Astrocyte (in vitro differentiated cells and primary cell): ENCODE results near the gene UGT1A8. TPM values are rescaled to one million over a fixed set of nuclear protein-coding genes. Genes with fewer than 3 reads are reported as not detected.

Source experiments
- DNase-seq: peaks from one replicate; pipeline ENCODE4 v3.0.0-alpha.2; 2010; ENCODE audit warnings: low read depth
- FAIRE-seq: peaks from 2 replicates; lab custom pipeline; 2011; peaks lifted over from hg19 to GRCh38; lab: Jason Lieb, UNC
- H2AFZ ChIP-seq: 2 replicates; pipeline ENCODE4 v1.6.0; 2012; ENCODE audit warnings: low read depth, low read length, inconsistent platforms
- H3K27ac ChIP-seq: 2 replicates; pipeline ENCODE4 v1.5.1; 2011; ENCODE audit warnings: low read depth, low read length, inconsistent platforms
- H3K27me3 ChIP-seq: 2 replicates; pipeline ENCODE4 v1.6.0; 2011; ENCODE audit warnings: low read length, inconsistent platforms; ENCODE audit not compliant: insufficient read depth
- H3K36me3 ChIP-seq: 2 replicates; pipeline ENCODE4 v1.5.1; 2011; ENCODE audit warnings: low read length, inconsistent platforms; ENCODE audit not compliant: insufficient read depth
- H3K4me1 ChIP-seq: 2 replicates; pipeline ENCODE4 v1.5.1; 2011; ENCODE audit warnings: low read length, inconsistent platforms; ENCODE audit not compliant: insufficient read depth
- H3K4me2 ChIP-seq: 2 replicates; pipeline ENCODE4 v1.6.0; 2012; ENCODE audit warnings: low read length, inconsistent platforms
- H3K4me3 ChIP-seq: 2 replicates; pipeline ENCODE4 v1.5.1; 2011; ENCODE audit warnings: low read depth, mild to moderate bottlenecking, low read length, inconsistent platforms; ENCODE audit not compliant: insufficient read depth
- H3K79me2 ChIP-seq: 2 replicates; pipeline ENCODE4 v1.6.0; 2012; ENCODE audit warnings: mild to moderate bottlenecking, low read length, inconsistent platforms; ENCODE audit not compliant: insufficient read depth
- H3K9ac ChIP-seq: 2 replicates; pipeline ENCODE4 v1.6.0; 2012; ENCODE audit warnings: mild to moderate bottlenecking, low read length, inconsistent platforms
- H3K9me3 ChIP-seq: 2 replicates; pipeline ENCODE4 v1.5.1; 2012; ENCODE audit warnings: low read depth, mild to moderate bottlenecking, low read length, inconsistent platforms; ENCODE audit not compliant: insufficient read depth
- H4K20me1 ChIP-seq: 2 replicates; pipeline ENCODE4 v1.6.0; 2012; ENCODE audit warnings: low read length, inconsistent platforms; ENCODE audit not compliant: insufficient read depth
- H3K27ac Mint-ChIP-seq: one replicate; pipeline ENCODE4 v1.8.0; 2021; ENCODE audit warnings: mild to moderate bottlenecking, mixed read lengths; ENCODE audit not compliant: unreplicated experiment
- H3K27me3 Mint-ChIP-seq: one replicate; pipeline ENCODE4 v1.8.0; 2021; ENCODE audit warnings: low read depth, mixed read lengths; ENCODE audit not compliant: unreplicated experiment
- H3K36me3 Mint-ChIP-seq: one replicate; pipeline ENCODE4 v1.8.0; 2021; ENCODE audit warnings: low read depth, mixed read lengths; ENCODE audit not compliant: unreplicated experiment
- H3K4me1 Mint-ChIP-seq: one replicate; pipeline ENCODE4 v1.8.0; 2021; ENCODE audit warnings: low read depth, mixed read lengths; ENCODE audit not compliant: unreplicated experiment
- H3K4me3 Mint-ChIP-seq: one replicate; pipeline ENCODE4 v1.8.0; 2021; ENCODE audit warnings: mild to moderate bottlenecking, moderate library complexity, mixed read lengths; ENCODE audit not compliant: unreplicated experiment
- H3K9me3 Mint-ChIP-seq: one replicate; pipeline ENCODE4 v1.8.0; 2021; ENCODE audit warnings: mild to moderate bottlenecking, mixed read lengths; ENCODE audit not compliant: unreplicated experiment
- EZH2 ChIP-seq: IDR thresholded peaks from 2 replicates; pipeline ENCODE4 v1.6.1; 2012; ENCODE audit warnings: mild to moderate bottlenecking, low read length, inconsistent platforms; ENCODE audit not compliant: insufficient read depth
- total RNA-seq: library from RNA; stranded (reverse); gene quantifications from 2 replicates; pipeline ENCODE4 v1.2.1, GENCODE V29; 2021
- TF ChIP-seq, protein P1 (sequence below): IDR thresholded peaks from 2 replicates; pipeline ENCODE4 v1.5.1; 2011; ENCODE audit warnings: low read depth, mild to moderate bottlenecking, inconsistent platforms, low read length, moderate library complexity; ENCODE audit not compliant: insufficient read depth

UGT1A8 gene
- total RNA-seq, 1 donor from 2014 or later = not detected

DNA sequence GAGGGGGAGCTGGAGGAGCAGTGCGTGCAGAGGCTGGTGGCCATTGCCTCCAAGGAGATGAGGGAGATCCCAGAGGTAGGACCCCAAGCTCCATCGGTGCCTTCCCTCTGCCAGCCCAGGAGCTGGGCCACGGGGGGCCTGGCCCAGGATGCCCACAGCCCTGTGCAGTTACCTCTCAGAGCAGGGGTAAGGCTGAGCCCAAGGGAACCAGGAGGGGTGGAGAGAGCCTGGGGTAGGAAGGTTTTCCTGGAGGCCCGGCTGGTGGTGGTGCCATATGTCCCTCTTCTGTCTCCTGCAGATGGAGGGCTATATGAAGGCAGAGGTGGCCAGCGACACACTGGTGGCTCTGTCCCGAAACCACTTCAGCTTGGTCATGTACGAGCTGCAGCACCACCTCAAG lies 172.1 kb downstream of the UGT1A8 start:
- H3K27me3 Mint-ChIP-seq = peaks cover 24% of the 10 kb centered on the region
- FAIRE-seq = no peak
- no peaks in the 10 kb centered on the region for H3K36me3 Mint-ChIP-seq

DNA sequence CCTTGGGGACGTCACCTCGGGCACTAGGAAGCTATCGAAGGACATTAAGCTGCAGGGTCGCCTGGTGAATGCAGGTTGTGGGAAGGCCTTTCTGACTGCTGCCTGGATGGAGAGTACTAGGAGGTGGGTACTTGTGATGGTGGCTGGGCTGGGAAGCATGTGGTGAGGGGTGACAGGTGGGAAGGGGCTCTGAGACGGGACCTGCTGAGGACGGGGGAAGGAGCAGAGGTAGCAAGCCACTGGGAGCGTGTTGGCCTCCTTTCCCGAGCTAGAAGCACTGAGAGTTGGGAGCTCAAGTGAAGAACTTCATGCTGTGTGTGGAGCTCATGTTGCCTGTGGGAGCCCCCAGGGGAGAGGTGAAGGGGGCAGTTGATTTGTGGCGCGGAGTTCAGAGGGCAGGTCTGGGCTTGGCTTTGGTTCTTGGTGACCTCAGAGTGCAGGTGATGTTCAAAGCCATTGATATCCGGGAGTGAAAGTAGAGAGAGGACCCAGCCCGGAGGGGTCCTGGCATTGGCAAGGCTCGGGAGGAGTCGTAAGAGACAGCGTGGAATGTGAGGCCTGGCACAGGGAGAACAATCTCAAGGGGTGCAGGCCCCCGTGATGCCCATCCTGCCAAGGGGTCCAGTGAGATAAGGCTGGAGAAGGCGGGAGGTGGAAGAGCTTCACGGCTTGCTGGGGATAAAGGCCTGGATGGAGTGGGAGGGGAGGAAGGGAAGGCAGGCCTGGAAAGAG lies 173.9 kb downstream of the UGT1A8 start:
- Histone ChIP-seq H3K27me3 (no peaks in the 10 kb centered on the region), H4K20me1 (no peaks in the 10 kb centered on the region), H3K36me3 (no peaks in the 10 kb centered on the region), H3K79me2 (no peaks in the 10 kb centered on the region), H2AFZ (no peak overlapping the region), H3K9me3 (peaks cover 3% of the 10 kb centered on the region), H3K4me1 (no peaks in the 10 kb centered on the region), H3K27ac (no peak overlapping the region), H3K4me2 (no peak overlapping the region), H3K9ac (no peak overlapping the region), H3K4me3 (no peak overlapping the region)
- H3K4me3 Mint-ChIP-seq = no peak overlapping the region
- peaks cover 7% of the 10 kb centered on the region for H3K9me3 Mint-ChIP-seq
- H3K36me3 Mint-ChIP-seq = no peaks in the 10 kb centered on the region
- no peak overlapping the region for H3K27ac Mint-ChIP-seq
- peaks cover 29% of the 10 kb centered on the region for H3K27me3 Mint-ChIP-seq
- FAIRE-seq = no peak
- TF ChIP-seq, protein P1, sequence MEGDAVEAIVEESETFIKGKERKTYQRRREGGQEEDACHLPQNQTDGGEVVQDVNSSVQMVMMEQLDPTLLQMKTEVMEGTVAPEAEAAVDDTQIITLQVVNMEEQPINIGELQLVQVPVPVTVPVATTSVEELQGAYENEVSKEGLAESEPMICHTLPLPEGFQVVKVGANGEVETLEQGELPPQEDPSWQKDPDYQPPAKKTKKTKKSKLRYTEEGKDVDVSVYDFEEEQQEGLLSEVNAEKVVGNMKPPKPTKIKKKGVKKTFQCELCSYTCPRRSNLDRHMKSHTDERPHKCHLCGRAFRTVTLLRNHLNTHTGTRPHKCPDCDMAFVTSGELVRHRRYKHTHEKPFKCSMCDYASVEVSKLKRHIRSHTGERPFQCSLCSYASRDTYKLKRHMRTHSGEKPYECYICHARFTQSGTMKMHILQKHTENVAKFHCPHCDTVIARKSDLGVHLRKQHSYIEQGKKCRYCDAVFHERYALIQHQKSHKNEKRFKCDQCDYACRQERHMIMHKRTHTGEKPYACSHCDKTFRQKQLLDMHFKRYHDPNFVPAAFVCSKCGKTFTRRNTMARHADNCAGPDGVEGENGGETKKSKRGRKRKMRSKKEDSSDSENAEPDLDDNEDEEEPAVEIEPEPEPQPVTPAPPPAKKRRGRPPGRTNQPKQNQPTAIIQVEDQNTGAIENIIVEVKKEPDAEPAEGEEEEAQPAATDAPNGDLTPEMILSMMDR = no peak
- TF ChIP-seq EZH2 = no peak
- no peak for DNase-seq
- no peaks in the 10 kb centered on the region for H3K4me1 Mint-ChIP-seq

More for the DNA sequence above, 172.1 kb downstream of the UGT1A8 start:
- H3K27me3 ChIP-seq = no peaks in the 10 kb centered on the region
- H3K27ac Mint-ChIP-seq = no peak overlapping the region
- no peaks in the 10 kb centered on the region for H3K4me1 Mint-ChIP-seq
- no peaks in the 10 kb centered on the region for H3K4me1 ChIP-seq
- no peak for TF ChIP-seq EZH2
- TF ChIP-seq, protein P1 = no peak
- no peak overlapping the region for H3K4me3 ChIP-seq
- H4K20me1 ChIP-seq = no peaks in the 10 kb centered on the region
- H3K9ac ChIP-seq = no peak overlapping the region
- DNase-seq = no peak
- no peaks in the 10 kb centered on the region for H3K79me2 ChIP-seq
- H3K4me3 Mint-ChIP-seq = no peak overlapping the region
- no peak overlapping the region for H3K27ac ChIP-seq
- no peak overlapping the region for H2AFZ ChIP-seq
- H3K36me3 ChIP-seq = no peaks in the 10 kb centered on the region
- H3K9me3 ChIP-seq = peaks cover 3% of the 10 kb centered on the region
- peaks cover 12% of the 10 kb centered on the region for H3K9me3 Mint-ChIP-seq
- no peak overlapping the region for H3K4me2 ChIP-seq

DNA sequence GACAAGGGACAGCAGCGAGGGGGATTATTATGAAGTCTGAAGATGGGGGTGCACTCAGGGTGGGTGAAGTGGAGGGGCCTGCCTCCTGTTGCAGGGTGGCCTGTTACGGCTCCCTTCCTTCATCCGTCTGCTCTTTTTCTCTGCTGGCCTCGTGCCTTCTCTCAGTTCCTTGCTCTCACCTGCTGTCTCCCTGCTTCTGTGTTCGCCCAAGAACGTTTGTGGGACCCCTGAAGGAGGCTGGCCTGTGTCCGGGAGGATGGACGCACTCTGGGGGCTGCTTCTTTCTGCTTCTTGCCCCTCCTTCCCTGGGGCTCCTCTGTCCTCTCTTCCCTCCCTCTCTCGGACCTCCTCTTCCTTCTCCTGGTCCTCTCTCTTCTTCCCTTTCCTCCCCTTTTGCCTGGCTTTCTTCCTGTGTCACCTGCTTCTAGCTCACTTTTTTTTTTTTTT lies 174.5 kb downstream of the UGT1A8 start:
- Histone ChIP-seq H4K20me1 (no peaks in the 10 kb centered on the region), H3K27me3 (no peaks in the 10 kb centered on the region), H3K36me3 (no peaks in the 10 kb centered on the region), H3K9me3 (peaks cover 3% of the 10 kb centered on the region), H3K79me2 (no peaks in the 10 kb centered on the region), H3K4me3 (no peak overlapping the region), H3K27ac (no peak overlapping the region), H3K9ac (no peak overlapping the region), H3K4me1 (no peaks in the 10 kb centered on the region), H3K4me2 (no peak overlapping the region), H2AFZ (no peak overlapping the region)
- peaks cover 29% of the 10 kb centered on the region for H3K27me3 Mint-ChIP-seq
- H3K4me1 Mint-ChIP-seq = no peaks in the 10 kb centered on the region
- H3K4me3 Mint-ChIP-seq = no peak overlapping the region
- no peaks in the 10 kb centered on the region for H3K36me3 Mint-ChIP-seq
- no peak overlapping the region for H3K27ac Mint-ChIP-seq
- DNase-seq = no peak
- FAIRE-seq = no peak
- TF ChIP-seq EZH2 = no peak
- TF ChIP-seq, protein P1 = no peak
- H3K9me3 Mint-ChIP-seq = peaks cover 6% of the 10 kb centered on the region
